Measurements from ENCODE around the gene METTL1.

METTL1 gene

GRCh38 chr12:57771873-57772428 lies at the start of gene METTL1:
TSS of gene METTL1 (minus strand) at chr12:57772105. CDS start at chr12:57772083, 22 bp downstream.
- no peak for TF ChIP-seq GATA3 (IDR thresholded peaks at IDR 0.05; ENCODE audit: low read depth, low read length)

GRCh38 chr12:57817261-57817989 lies 45.5 kb upstream of the METTL1 start:
- no peak for TF ChIP-seq GATA3 (IDR thresholded peaks at IDR 0.05; ENCODE audit: low read depth, low read length)
- TF ChIP-seq GATA2 (IDR thresholded peaks at IDR 0.05; ENCODE audit: low read depth, low read length), result no peak

GRCh38 chr12:57816855-57817151 lies 44.9 kb upstream of the METTL1 start:
- no peak for TF ChIP-seq GATA2 (IDR thresholded peaks at IDR 0.05; ENCODE audit: low read depth, low read length)
- no peak for TF ChIP-seq GATA3 (IDR thresholded peaks at IDR 0.05; ENCODE audit: low read depth, low read length)

- TF ChIP-seq GATA2 (IDR thresholded peaks at IDR 0.05; ENCODE audit: low read depth, low read length), result peak; percentile 97
- peak; percentile 85; the same call in 1 of the 2 replicates for TF ChIP-seq GATA3 (IDR thresholded peaks at IDR 0.05; ENCODE audit: low read depth, low read length)
Measured at GRCh38 chr12:57816001-57816854, 44.3 kb upstream of the METTL1 start.

- TF ChIP-seq GATA3 (IDR thresholded peaks at IDR 0.05; ENCODE audit: low read depth, low read length), result no peak
- no peak for TF ChIP-seq GATA2 (IDR thresholded peaks at IDR 0.05; ENCODE audit: low read depth, low read length)
Measured at GRCh38 chr12:57815177-57816000, 43.5 kb upstream of the METTL1 start.

- no peak for TF ChIP-seq GATA3 (IDR thresholded peaks at IDR 0.05; ENCODE audit: low read depth, low read length)
Measured at GRCh38 chr12:57813971-57814772, 42.3 kb upstream of the METTL1 start.

- TF ChIP-seq GATA3 (IDR thresholded peaks at IDR 0.05; ENCODE audit: low read depth, low read length), result no peak
- no peak for TF ChIP-seq GATA2 (IDR thresholded peaks at IDR 0.05; ENCODE audit: low read depth, low read length)
Measured at GRCh38 chr12:57813111-57813970, 41.4 kb upstream of the METTL1 start.

- TF ChIP-seq GATA3 (IDR thresholded peaks at IDR 0.05; ENCODE audit: low read depth, low read length) (no peak), GATA2 (IDR thresholded peaks at IDR 0.05; ENCODE audit: low read depth, low read length) (no peak)
Measured at GRCh38 chr12:57811028-57811755, 39.3 kb upstream of the METTL1 start.

GRCh38 chr12:57810450-57810849 lies 38.5 kb upstream of the METTL1 start:
- no peak for TF ChIP-seq GATA3 (IDR thresholded peaks at IDR 0.05; ENCODE audit: low read depth, low read length)
- TF ChIP-seq GATA2 (IDR thresholded peaks at IDR 0.05; ENCODE audit: low read depth, low read length), result no peak

GRCh38 chr12:57809425-57809824 lies 37.5 kb upstream of the METTL1 start:
- TF ChIP-seq GATA3 (IDR thresholded peaks at IDR 0.05; ENCODE audit: low read depth, low read length) (no peak), GATA2 (IDR thresholded peaks at IDR 0.05; ENCODE audit: low read depth, low read length) (no peak)

GRCh38 chr12:57808351-57808750 lies 36.4 kb upstream of the METTL1 start:
- TF ChIP-seq GATA2 (IDR thresholded peaks at IDR 0.05; ENCODE audit: low read depth, low read length) (no peak), GATA3 (IDR thresholded peaks at IDR 0.05; ENCODE audit: low read depth, low read length) (no peak)

GRCh38 chr12:57807285-57807684 lies 35.4 kb upstream of the METTL1 start:
- TF ChIP-seq GATA3 (IDR thresholded peaks at IDR 0.05; ENCODE audit: low read depth, low read length) (no peak), GATA2 (IDR thresholded peaks at IDR 0.05; ENCODE audit: low read depth, low read length) (no peak)
